H1 (cell line): ENCODE results near the gene SPCS1. TPM values are rescaled to one million over a fixed set of nuclear protein-coding genes. Genes with fewer than 3 reads are reported as not detected.

Experiments
- CTCF ChIA-PET: fragments of 300-600 bp; sonication (Branson Sonifier 250); formaldehyde crosslinking; loops from one replicate; lab custom pipeline; 2021; ENCODE audit not compliant: partially characterized antibody; lab: Charles Lee
- POLR2A ChIA-PET: fragments of 300-600 bp; sonication (Branson Sonifier 250); formaldehyde crosslinking; loops from one replicate; lab custom pipeline; 2021; ENCODE audit warnings: inconsistent platforms; ENCODE audit not compliant: partially characterized antibody; lab: Charles Lee
- DNase-seq, 2 experiments: peaks; one replicate each; pipeline versions ENCODE4 v3.0.0 to v3.0.0-alpha.2; 2010 to 2022; ENCODE audit warnings: low spot score in 2 of 2, low read depth in 1 of 2, mixed read lengths in 1 of 2
- FAIRE-seq: peaks from 2 replicates; lab custom pipeline; 2011; peaks lifted over from hg19 to GRCh38; lab: Jason Lieb, UNC
- H2AFZ ChIP-seq: 2 replicates; pipeline ENCODE4 v1.8.1; 2012; ENCODE audit warnings: low read length, inconsistent platforms
- H2AK5ac ChIP-seq: 2 replicates; pipeline ENCODE4 v1.6.1; 2013; ENCODE audit warnings: low read depth, low read length
- H2BK120ac ChIP-seq: replicated peaks from 2 replicates; pipeline ENCODE3; 2013; ENCODE audit warnings: low read depth, low read length, inconsistent platforms
- H2BK12ac ChIP-seq: 2 replicates; pipeline ENCODE4 v1.6.1; 2013; ENCODE audit warnings: low read depth, low read length
- H2BK15ac ChIP-seq: 2 replicates; pipeline ENCODE4 v1.6.1; 2013; ENCODE audit warnings: low read length
- H2BK20ac ChIP-seq: 2 replicates; pipeline ENCODE4 v1.6.1; 2013; ENCODE audit warnings: low read length
- H2BK5ac ChIP-seq: 2 replicates; pipeline ENCODE4 v1.6.1; 2013; ENCODE audit warnings: low read depth, low read length
- H3K14ac ChIP-seq: 2 replicates; pipeline ENCODE4 v1.6.1; 2013; ENCODE audit warnings: inconsistent platforms; ENCODE audit not compliant: insufficient read length
- H3K18ac ChIP-seq: 2 replicates; pipeline ENCODE4 v1.6.1; 2013; ENCODE audit warnings: low read length; ENCODE audit errors: extremely low read depth
- H3K23ac ChIP-seq: 2 replicates; pipeline ENCODE4 v1.6.1; 2013; ENCODE audit warnings: inconsistent platforms; ENCODE audit not compliant: insufficient read length
- H3K23me2 ChIP-seq: 2 replicates; pipeline ENCODE4 v1.6.1; 2013; ENCODE audit warnings: low read depth, low read length
- H3K27ac ChIP-seq: 2 replicates; pipeline ENCODE4 v1.6.1; 2011; ENCODE audit warnings: low read depth, low read length, inconsistent platforms
- H3K27me3 ChIP-seq, 4 experiments: replicated peaks in 1 of 4; 1 replicate in 1 of 4; 2 replicates in 3 of 4; pipeline versions ENCODE4 v1.6.1 to v1.8.1; 2011 to 2013; ENCODE audit warnings: low read length in 3 of 4, mild to moderate bottlenecking in 3 of 4, inconsistent platforms in 2 of 4, mixed read lengths in 2 of 4, moderate library complexity in 1 of 4; ENCODE audit not compliant: control insufficient read depth in 3 of 4, insufficient read depth in 3 of 4; ENCODE audit errors: extremely low read depth in 1 of 4
- H3K36me3 ChIP-seq, 4 experiments: 2 replicates each; pipeline versions ENCODE4 v1.6.1 to v1.8.1; 2011 to 2013; ENCODE audit warnings: mild to moderate bottlenecking in 4 of 4, low read length in 3 of 4, moderate library complexity in 2 of 4, control low read depth in 1 of 4, inconsistent platforms in 1 of 4; ENCODE audit not compliant: insufficient read depth in 4 of 4, control insufficient read depth in 2 of 4
- H3K4ac ChIP-seq: replicated peaks from 2 replicates; pipeline ENCODE3; 2013; ENCODE audit warnings: low read length, low read depth, mixed read lengths, inconsistent platforms; ENCODE audit not compliant: insufficient read length
- H3K4me1 ChIP-seq, 4 experiments: replicated peaks in 1 of 4; 1 replicate in 1 of 4; 2 replicates in 3 of 4; pipeline versions ENCODE4 v1.6.1 to v1.8.1; 2011 to 2013; ENCODE audit warnings: low read length in 3 of 4, inconsistent platforms in 2 of 4, mixed read lengths in 1 of 4; ENCODE audit not compliant: insufficient read depth in 4 of 4, control insufficient read depth in 3 of 4
- H3K4me2 ChIP-seq, 2 experiments: 2 replicates each; pipeline versions ENCODE4 v1.6.1 to v1.8.1; 2011 to 2013; ENCODE audit warnings: low read depth in 2 of 2, low read length in 2 of 2, control low read depth in 1 of 2, inconsistent platforms in 1 of 2, mild to moderate bottlenecking in 1 of 2; ENCODE audit not compliant: insufficient read depth in 1 of 2
- H3K4me3 ChIP-seq, 4 experiments: fragments of 200-600, 300-600 bp in 1 of 4; sonication (generic), shearing (Covaris generic), sonication (Bioruptor Twin) in 1 of 4; 2 replicates each; pipeline versions ENCODE4 v1.5.1 to v1.8.1; 2011 to 2016; ENCODE audit warnings: low read length in 4 of 4, low read depth in 3 of 4, control low read depth in 2 of 4, inconsistent platforms in 2 of 4, mild to moderate bottlenecking in 2 of 4, mixed read lengths in 1 of 4, moderate library complexity in 1 of 4; ENCODE audit not compliant: insufficient read depth in 2 of 4; ENCODE audit errors: extremely low read depth in 1 of 4
- H3K56ac ChIP-seq: replicated peaks from 2 replicates; pipeline ENCODE3; 2013; ENCODE audit warnings: low read depth, mild to moderate bottlenecking, mixed read lengths, low read length, inconsistent platforms; ENCODE audit not compliant: insufficient read length
- H3K79me1 ChIP-seq: 2 replicates; pipeline ENCODE4 v1.6.1; 2013; ENCODE audit warnings: low read depth, low read length, control low read depth
- H3K79me2 ChIP-seq, 2 experiments: 2 replicates each; pipeline versions ENCODE4 v1.6.1 to v1.8.1; 2012 to 2013; ENCODE audit warnings: low read length in 2 of 2, mild to moderate bottlenecking in 2 of 2, inconsistent platforms in 1 of 2; ENCODE audit not compliant: insufficient read depth in 2 of 2, control insufficient read depth in 1 of 2
- H3K9ac ChIP-seq, 4 experiments: replicated peaks in 1 of 4; 1 replicate in 1 of 4; 2 replicates in 3 of 4; pipeline versions ENCODE4 v1.6.1 to v1.8.1; 2011 to 2013; ENCODE audit warnings: low read depth in 3 of 4, low read length in 3 of 4, control low read depth in 2 of 4, mild to moderate bottlenecking in 2 of 4, moderate library complexity in 2 of 4, inconsistent platforms in 1 of 4; ENCODE audit errors: extremely low read depth in 1 of 4
- H3K9me3 ChIP-seq, 2 experiments: 2 replicates each; pipeline versions ENCODE4 v1.6.1 to v1.8.1; 2012 to 2013; ENCODE audit warnings: mild to moderate bottlenecking in 2 of 2, moderate library complexity in 2 of 2, control low read depth in 1 of 2, inconsistent platforms in 1 of 2, low read depth in 1 of 2, low read length in 1 of 2, mixed read lengths in 1 of 2; ENCODE audit not compliant: insufficient read depth in 2 of 2
- H4K20me1 ChIP-seq, 2 experiments: replicated peaks in 1 of 2; 2 replicates each; pipeline versions ENCODE3 to v1.8.1; 2011 to 2013; ENCODE audit warnings: inconsistent platforms in 2 of 2, low read length in 2 of 2, mild to moderate bottlenecking in 1 of 2; ENCODE audit not compliant: insufficient read depth in 2 of 2, control insufficient read depth in 1 of 2
- H4K5ac ChIP-seq: 2 replicates; pipeline ENCODE4 v1.6.1; 2013; ENCODE audit warnings: low read length, low read depth, mixed read lengths, inconsistent platforms; ENCODE audit not compliant: insufficient read length
- H4K8ac ChIP-seq: 2 replicates; pipeline ENCODE4 v1.8.0; 2013; ENCODE audit warnings: mild to moderate bottlenecking, moderate library complexity, low read length, inconsistent platforms; ENCODE audit not compliant: insufficient read depth; ENCODE audit errors: extremely low read depth
- H4K91ac ChIP-seq: replicated peaks from 2 replicates; pipeline ENCODE3; 2013; ENCODE audit warnings: low read length, mixed read lengths, inconsistent platforms; ENCODE audit not compliant: insufficient read length
- ATF3 ChIP-seq: IDR thresholded peaks from 2 replicates; pipeline ENCODE4 v1.6.1; 2011; ENCODE audit warnings: low read depth, mild to moderate bottlenecking, low read length; ENCODE audit not compliant: insufficient read depth
- CHD2 ChIP-seq: IDR thresholded peaks from 2 replicates; pipeline ENCODE4 v1.6.1; 2012; ENCODE audit warnings: low read length, improper control_type of control experiment
- HDAC2 ChIP-seq, 2 experiments: fragments of 300-600 bp in 1 of 2; sonication (generic) in 1 of 2; IDR thresholded peaks; 2 replicates each; pipeline ENCODE4 v1.6.1; 2011 to 2012; ENCODE audit warnings: low read depth in 2 of 2, low read length in 2 of 2, mild to moderate bottlenecking in 2 of 2, moderate library complexity in 2 of 2, borderline replicate concordance in 1 of 2, inconsistent platforms in 1 of 2
- MAFK ChIP-seq: IDR thresholded peaks from 2 replicates; pipeline ENCODE4 v1.6.1; 2012; ENCODE audit warnings: low read depth, mild to moderate bottlenecking, improper control_type of control experiment, low read length
- MAX ChIP-seq: IDR thresholded peaks from 2 replicates; pipeline ENCODE4 v1.6.1; 2012; ENCODE audit warnings: inconsistent platforms
- POLR2AphosphoS5 ChIP-seq: IDR thresholded peaks from 2 replicates; pipeline ENCODE4 v1.6.1; 2011; ENCODE audit warnings: low read depth, low read length
- SP4 ChIP-seq: IDR thresholded peaks from 2 replicates; pipeline ENCODE4 v1.6.1; 2012; ENCODE audit warnings: low read length, inconsistent platforms
- TAF7 ChIP-seq: optimal IDR thresholded peaks from 2 replicates; pipeline ENCODE3; 2011; ENCODE audit warnings: low read depth, mild to moderate bottlenecking, inconsistent platforms, low read length, moderate library complexity, borderline replicate concordance
- WGBS, 2 experiments: shearing (Covaris generic) in 1 of 2; methylation state at CpG; one replicate each; pipeline versions ENCODE4 v1.1.6 to v1.1.7; 2013 to 2015; ENCODE audit warnings: low lambda C conversion rate in 2 of 2, mixed read lengths in 2 of 2, inconsistent platforms in 1 of 2, low coverage in 1 of 2, missing lambda C conversion rate in 1 of 2; ENCODE audit not compliant: insufficient replicate concordance in 2 of 2, insufficient coverage in 1 of 2, insufficient read length in 1 of 2; ENCODE audit errors: extremely low coverage in 1 of 2, missing lambda C conversion rate in 1 of 2; 5-methylcytosine and 5-hydroxymethylcytosine counted together
- polyA plus RNA-seq, 7 experiments: library from polyadenylated mRNA; depleted of rRNA in 3 of 7; stranded (reverse) in 5 of 7; unstranded in 2 of 7; fragments of >200 nt in 5 of 7; fragments of 200-250 nt in 2 of 7; gene quantifications; 1 replicate in 5 of 7; 2 replicates in 1 of 7; 4 replicates in 1 of 7; pipeline versions ENCODE4 v1.2.1 to v1.2.3, GENCODE V29; 2011 to 2013; ENCODE audit warnings: missing spikeins in 2 of 7, mixed read lengths in 2 of 7
- total RNA-seq: library from RNA; stranded (reverse); fragmentation: NEBNext Ultra II Directional; extraction: Animal tissue kit (Norgen Biotek cat#: 25700); gene quantifications from 2 replicates; pipeline ENCODE4 v1.2.1, GENCODE V29; 2021

SPCS1 gene
- total and polyA plus RNA-seq, 2 of the 8 experiments (the other 6 are each of a cell fraction or from before 2014, with no cell fraction given): 104 to 191 TPM

- no peak overlapping the region for H2AFZ ChIP-seq
- no peak overlapping the region for H3K18ac ChIP-seq
- H3K4me3 ChIP-seq: peak overlapping the region in 1 of 4 experiments; percentile 93; a peak in 2 of 8 replicates
- peaks cover 0 to 3% of the 10 kb centered on the region in 2 experiments for H4K20me1 ChIP-seq
- H3K4ac ChIP-seq: no peak overlapping the region
- no peak overlapping the region for H2BK5ac ChIP-seq
- H4K8ac ChIP-seq: no peak overlapping the region
- H2BK15ac ChIP-seq: no peak overlapping the region
- H3K27me3 ChIP-seq: no peaks in the 10 kb centered on the region
- no peak overlapping the region for H3K56ac ChIP-seq
- no peak overlapping the region for H3K9ac ChIP-seq
- H2AK5ac ChIP-seq: no peak overlapping the region
- 88% methylated on average over 5 of the region's 5 CpGs; no CpG with 5 or more reads in 1 of the 2 experiments for WGBS, 2 experiments
- no peak overlapping the region for H2BK12ac ChIP-seq
- H3K23me2 ChIP-seq: no peaks in the 10 kb centered on the region
- H3K27ac ChIP-seq: no peak overlapping the region
- no peak overlapping the region for H3K14ac ChIP-seq
- H3K4me1 ChIP-seq: peaks cover 0 to 2% (median under 1%) of the 10 kb centered on the region in 4 experiments; a peak in 3 of 7 replicates
- no peak overlapping the region for H2BK20ac ChIP-seq
- ChIA-PET CTCF (no interaction called here), POLR2A (interaction anchor here (0.6 to 16.2 kb wide), 4 partner anchors 19 to 444 kb away, joined by 3 to 347 read pairs (median 54); partner anchors contain the start of genes GLT8D1 and SPCS1)
- H3K23ac ChIP-seq: no peak overlapping the region
- peaks cover 20 to 35% (median 24%) of the 10 kb centered on the region in 4 experiments for H3K36me3 ChIP-seq
- TF ChIP-seq SP4 (no peak), POLR2AphosphoS5 (no peak), TAF7 (no peak), ATF3 (no peak), MAX (no peak), MAFK (no peak), HDAC2 (IDR thresholded peaks at IDR 0.05; ENCODE audit: borderline replicate concordance in 1 of 2, low read depth in 2 of 2, low read length in 2 of 2) (no peak), CHD2 (no peak)
- H4K5ac ChIP-seq: no peak overlapping the region
- peaks cover 9 to 84% of the 10 kb centered on the region in 2 experiments for H3K79me2 ChIP-seq
- H3K79me1 ChIP-seq: peaks cover 5% of the 10 kb centered on the region; the same call in 1 of the 2 replicates
- FAIRE-seq (no peak), DNase-seq (no peak)
- H2BK120ac ChIP-seq: no peak overlapping the region
- H4K91ac ChIP-seq: no peak overlapping the region
- peak overlapping the region in 1 of 2 experiments; percentile 60; a peak in 1 of 4 replicates for H3K4me2 ChIP-seq
- no peaks in the 10 kb centered on the region for H3K9me3 ChIP-seq
Measured at GRCh38 chr3:52684184-52684583, 21.7 kb upstream of the SPCS1 start.
